GM19455 (cell line): ENCODE results near the gene SUV39H2.
"Not testable (repeated sequence)": the region's sequence is repeated elsewhere in the genome, so short reads cannot be mapped to it uniquely, and the experiment has no call there.

ENCODE experiments used
- ATAC-seq: cut with Tn5 transposase; IDR thresholded peaks from one replicate; pipeline ENCODE4 v1.9.1; 2021; ENCODE audit not compliant: unreplicated experiment

Gene SUV39H2

GRCh38 chr10:14875941-14876340 is 2.7 kb upstream of the SUV39H2 start:
- ATAC-seq = no peak

GRCh38 chr10:14876764-14877163 is 1.9 kb upstream of the SUV39H2 start:
- no peak for ATAC-seq

DNA sequence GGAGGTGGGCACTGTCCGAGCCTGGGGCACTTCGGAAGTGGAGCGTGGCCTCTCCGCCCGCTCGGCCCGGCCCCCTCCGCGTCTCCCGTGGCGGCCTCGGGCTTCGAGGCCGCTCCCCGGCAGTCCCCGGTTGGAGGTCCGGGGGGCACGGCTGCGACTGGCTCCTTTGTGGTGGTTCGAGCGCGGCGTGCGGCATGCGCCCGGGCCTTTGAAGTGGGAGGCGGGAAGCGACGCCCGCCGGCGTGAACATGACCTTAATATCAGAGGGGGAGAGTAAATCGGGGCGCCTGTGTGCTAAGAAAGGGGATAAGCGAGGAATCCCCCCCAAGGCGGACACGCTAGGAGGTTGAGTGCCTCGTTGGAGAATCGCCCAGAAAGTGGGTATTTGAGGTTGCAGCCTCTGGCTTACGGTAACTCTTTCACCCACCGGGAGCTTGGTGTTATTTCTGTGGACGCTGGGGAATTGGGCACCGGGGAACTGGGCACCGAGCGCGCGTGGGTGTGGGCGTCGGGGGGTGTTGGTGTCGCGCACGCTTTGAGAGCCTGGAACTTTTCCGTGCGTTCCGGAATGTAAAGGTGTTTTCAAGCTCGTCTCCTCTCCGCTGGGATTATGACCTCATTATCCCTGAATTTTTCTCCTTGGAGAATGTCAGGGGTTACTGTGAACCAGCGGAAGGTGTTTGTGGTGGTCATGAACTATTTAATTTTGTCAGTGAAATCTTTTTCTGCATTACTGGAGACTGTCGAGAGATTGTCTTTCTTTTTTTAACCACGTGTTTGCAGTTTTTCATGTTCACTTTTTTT is 660 bp downstream of the SUV39H2 start:
- peak; percentile 37 for ATAC-seq

GRCh38 chr10:14879928-14880193 is 1.2 kb downstream of the SUV39H2 start:
- no peak for ATAC-seq

DNA sequence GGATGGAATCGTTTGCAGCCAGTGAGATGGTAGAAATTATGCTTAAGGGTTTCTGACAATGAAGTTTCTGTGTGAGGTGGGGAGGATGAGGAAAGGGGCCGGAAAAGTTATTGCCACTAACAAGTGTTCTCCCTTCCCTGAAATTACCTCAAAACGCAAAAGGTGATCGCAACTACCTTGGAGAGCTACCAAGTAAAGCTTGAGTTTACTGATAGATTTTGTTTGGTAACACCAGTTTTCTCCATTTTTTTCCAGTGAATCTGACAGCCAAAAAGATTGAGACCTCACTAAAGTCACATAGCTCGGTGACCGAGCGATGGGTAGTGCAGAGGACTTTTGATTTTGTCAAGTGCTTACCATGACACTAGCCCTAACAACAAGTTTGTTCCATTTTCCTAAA is 1.6 kb downstream of the SUV39H2 start:
- no peak for ATAC-seq

DNA sequence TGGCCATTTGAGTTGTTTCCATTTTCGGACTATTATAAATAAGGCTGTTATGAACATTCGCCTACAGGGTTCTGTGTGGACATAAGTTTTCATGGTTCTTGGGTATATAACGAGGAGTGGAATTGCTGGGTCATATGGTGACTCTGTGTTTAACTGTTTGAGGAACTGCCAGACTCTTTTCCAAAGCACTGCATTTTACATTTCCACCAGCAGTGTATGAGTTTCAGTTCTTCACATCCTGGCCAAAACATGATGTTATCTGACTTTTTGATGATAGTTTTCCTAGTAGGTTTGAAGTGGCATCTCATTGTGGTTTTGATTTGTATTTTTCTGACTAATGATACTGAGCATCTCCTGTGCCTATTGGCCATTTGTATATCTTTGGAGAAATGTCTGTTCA is 5.4 kb downstream of the SUV39H2 start:
- ATAC-seq = no peak

GRCh38 chr10:14889318-14889717 is 10.7 kb downstream of the SUV39H2 start:
- ATAC-seq = no peak

- no peak for ATAC-seq
Observed at GRCh38 chr10:14891151-14891550, 12.5 kb downstream of the SUV39H2 start.

GRCh38 chr10:14904316-14904732 is 25.7 kb downstream of the SUV39H2 start:
- ATAC-seq = no peak

GRCh38 chr10:14904864-14905263 is 26.2 kb downstream of the SUV39H2 start:
- no peak for ATAC-seq

- no peak for ATAC-seq
Observed at GRCh38 chr10:14905890-14906289, 27.2 kb downstream of the SUV39H2 start.

DNA sequence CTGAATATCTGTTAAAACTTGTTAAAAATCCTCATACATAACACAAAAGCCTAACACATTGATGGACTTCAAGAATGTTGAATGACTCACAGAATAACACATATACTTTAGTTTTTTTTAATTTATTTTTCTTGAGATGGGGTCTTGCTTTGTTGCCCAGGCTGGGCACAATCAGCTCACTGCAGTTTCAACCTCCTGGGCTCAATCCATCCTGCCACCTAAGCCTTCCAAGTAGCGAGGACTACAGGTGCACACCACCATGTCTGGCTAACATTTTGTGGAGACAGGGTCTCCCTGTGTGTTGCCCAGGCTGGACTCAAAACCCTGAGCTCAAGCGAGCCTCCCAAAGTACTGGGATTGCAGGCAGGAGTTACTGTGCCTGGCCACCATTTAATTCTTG is 28.1 kb downstream of the SUV39H2 start:
- ATAC-seq = no peak

GRCh38 chr10:14907591-14907990 is 28.9 kb downstream of the SUV39H2 start:
- ATAC-seq = not testable (repeated sequence)

- no peak for ATAC-seq
Observed at GRCh38 chr10:14909101-14909500, 30.4 kb downstream of the SUV39H2 start.

GRCh38 chr10:14910953-14911352 is 32.3 kb downstream of the SUV39H2 start:
- ATAC-seq = no peak

DNA sequence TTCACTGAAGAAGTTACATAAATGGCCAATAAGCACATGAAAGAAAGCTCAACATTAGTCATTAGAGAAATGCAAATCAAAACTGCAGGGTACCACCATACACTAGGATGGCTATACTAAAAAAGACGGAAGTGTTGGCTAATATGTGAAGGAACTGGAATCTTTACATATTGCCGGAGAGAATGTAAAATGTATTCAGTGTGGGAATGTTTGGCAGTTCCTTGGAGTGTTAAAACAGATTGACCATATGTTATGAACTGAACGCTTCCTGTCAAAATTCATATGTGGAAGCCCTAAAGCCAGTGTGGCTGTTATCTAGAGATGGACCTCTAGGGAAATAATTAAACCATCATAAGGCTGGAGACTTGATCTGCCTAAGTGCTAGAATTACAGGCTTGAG is 33.1 kb downstream of the SUV39H2 start:
- ATAC-seq = no peak

- ATAC-seq = no peak
Observed at GRCh38 chr10:14916600-14916999, 37.9 kb downstream of the SUV39H2 start.

DNA sequence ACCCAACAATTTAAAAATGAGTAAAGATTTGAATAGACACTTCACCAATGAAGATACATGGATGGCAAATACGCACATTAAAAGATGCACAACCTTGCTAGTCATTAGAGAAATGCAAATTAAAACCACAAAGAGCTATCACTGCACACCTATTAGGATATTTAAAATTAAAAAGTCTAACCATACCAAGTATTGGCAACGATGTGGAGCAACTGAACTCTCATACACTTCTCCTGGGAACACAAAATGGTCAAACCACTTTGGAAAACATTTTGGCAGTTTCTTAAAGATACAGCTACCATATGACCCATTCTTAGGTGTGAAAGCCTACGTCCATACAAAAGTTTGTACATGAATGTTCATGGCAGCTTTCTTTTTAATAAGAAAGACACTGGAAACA is 39.2 kb downstream of the SUV39H2 start:
- ATAC-seq = no peak

DNA sequence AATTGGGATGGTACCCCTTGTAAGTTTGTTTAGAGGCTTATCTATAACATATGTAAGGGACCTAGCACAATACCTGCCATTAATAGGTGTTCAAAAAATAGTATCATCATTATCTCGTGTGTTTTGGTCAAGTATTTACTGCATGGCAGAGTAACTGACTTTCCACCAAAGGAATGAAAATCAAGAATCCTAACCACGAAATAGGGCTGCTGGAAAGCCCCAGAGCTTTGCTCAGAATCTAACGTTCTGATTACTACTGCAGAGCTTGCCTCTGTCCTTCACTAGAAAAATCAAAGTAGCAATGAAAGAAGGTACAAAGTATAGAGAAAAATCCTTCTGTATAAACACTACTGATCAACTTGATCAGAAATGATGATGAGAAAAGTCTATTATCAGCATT is 40.3 kb downstream of the SUV39H2 start:
- ATAC-seq = no peak

DNA sequence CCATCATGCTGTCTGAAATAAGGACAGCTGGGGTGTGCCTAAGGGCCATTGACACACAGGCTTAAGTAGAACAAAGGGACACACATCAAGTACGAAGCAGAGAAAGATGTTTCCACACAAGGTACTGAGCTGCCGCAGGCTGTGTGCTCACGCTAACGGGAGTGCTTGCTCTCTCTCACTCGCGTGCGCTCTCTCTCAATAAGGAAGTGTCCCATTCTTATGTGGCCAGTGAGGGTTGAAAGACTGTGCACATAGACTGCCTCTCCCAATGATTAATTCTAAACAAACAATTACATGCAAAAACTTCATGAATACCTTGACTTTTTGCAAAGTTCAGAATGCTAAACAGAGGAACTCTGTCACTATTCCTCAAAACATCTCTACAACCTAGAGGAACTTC is 45.3 kb downstream of the SUV39H2 start:
- no peak for ATAC-seq

- ATAC-seq = no peak
Observed at GRCh38 chr10:14925268-14925667, 46.6 kb downstream of the SUV39H2 start.

DNA sequence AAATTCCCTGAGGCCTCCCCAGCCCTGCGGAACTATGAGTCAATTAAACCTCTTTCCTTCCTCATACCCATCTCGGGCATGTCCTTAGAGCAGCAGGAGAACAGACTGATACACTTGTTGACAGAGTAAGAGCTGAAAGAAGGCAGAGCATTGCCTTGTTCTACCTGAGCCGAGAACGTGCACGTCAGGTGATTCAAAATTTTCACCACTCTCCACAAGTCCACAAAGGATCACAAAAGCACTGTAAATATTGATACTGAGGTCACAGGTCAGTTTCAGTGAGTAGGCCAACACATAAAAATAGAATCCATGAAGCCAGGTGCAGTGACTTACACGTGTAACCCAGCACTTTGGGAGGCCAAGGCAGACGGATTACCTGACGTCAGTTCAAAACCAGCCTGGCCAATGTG is 47.4 kb downstream of the SUV39H2 start:
- ATAC-seq = no peak

- ATAC-seq = peak; percentile 96
Observed at GRCh38 chr10:14926722-14927416, 48.2 kb downstream of the SUV39H2 start.
